ENCODE data around the gene WDR93.

- no peak for TF ChIP-seq CSDC2 (CRISPR knock-in tag; IDR thresholded peaks at IDR 0.05)
- no peak for TF ChIP-seq SNAI2 (CRISPR knock-in tag; IDR thresholded peaks at IDR 0.05)
Observed at GRCh38 chr15:89645680-89646079, 44.9 kb upstream of the WDR93 start.

Data from SK-N-SH treated with all-trans-retinoic acid at 6 μM for 48 hours (cell line).